Keratinocyte (primary cell): ENCODE results near the gene IGFN1. TPM values are rescaled to one million over a fixed set of nuclear protein-coding genes. Genes with fewer than 3 reads are reported as not detected.

Source experiments
- DNase-seq: peaks from one replicate; pipeline ENCODE4 v3.0.0-alpha.2; 2011; ENCODE audit warnings: low read depth, missing footprints, low spot score
- FAIRE-seq: peaks from 2 replicates; lab custom pipeline; 2011; peaks lifted over from hg19 to GRCh38; lab: Jason Lieb, UNC
- H2AFZ ChIP-seq: 2 replicates; pipeline ENCODE4 v1.6.0; 2012; ENCODE audit warnings: low read length, control low read depth, inconsistent platforms; ENCODE audit not compliant: control insufficient read depth
- H3K27ac ChIP-seq: 2 replicates; pipeline ENCODE4 v1.5.1; 2011; ENCODE audit warnings: low read length; ENCODE audit not compliant: control insufficient read depth, insufficient read depth
- H3K27me3 ChIP-seq: 3 replicates; pipeline ENCODE4 v1.6.0; 2011; ENCODE audit warnings: low read length; ENCODE audit not compliant: control insufficient read depth, insufficient read depth; ENCODE audit errors: extremely low read depth
- H3K36me3 ChIP-seq, 2 experiments: 2 replicates in 1 of 2; 3 replicates in 1 of 2; pipeline ENCODE4 v1.5.1; 2011; ENCODE audit warnings: low read length in 2 of 2, mild to moderate bottlenecking in 1 of 2; ENCODE audit not compliant: control insufficient read depth in 2 of 2, insufficient read depth in 2 of 2; ENCODE audit errors: extremely low read depth in 1 of 2
- H3K4me1 ChIP-seq: 3 replicates; pipeline ENCODE4 v1.5.1; 2011; ENCODE audit warnings: low read length; ENCODE audit not compliant: control insufficient read depth, insufficient read depth; ENCODE audit errors: extremely low read depth
- H3K4me2 ChIP-seq: 3 replicates; pipeline ENCODE4 v1.6.0; 2011; ENCODE audit warnings: low read depth, low read length; ENCODE audit not compliant: control insufficient read depth, insufficient read depth; ENCODE audit errors: extremely low read depth
- H3K4me3 ChIP-seq, 3 experiments: fragments of 200-600 bp in 1 of 3; sonication (generic) in 1 of 3; 2 replicates in 2 of 3; 3 replicates in 1 of 3; pipeline ENCODE4 v1.5.1; 2011 to 2016; ENCODE audit warnings: low read length in 3 of 3, mild to moderate bottlenecking in 3 of 3, control low read depth in 2 of 3, inconsistent platforms in 1 of 3, low read depth in 1 of 3, mixed read lengths in 1 of 3, mixed run types in 1 of 3, moderate library complexity in 1 of 3; ENCODE audit not compliant: control insufficient read depth in 2 of 3, insufficient read depth in 2 of 3; ENCODE audit errors: extremely low read depth in 1 of 3
- H3K79me2 ChIP-seq: 2 replicates; pipeline ENCODE4 v1.6.0; 2012; ENCODE audit warnings: low read length; ENCODE audit not compliant: control insufficient read depth, insufficient read depth
- H3K9ac ChIP-seq: 3 replicates; pipeline ENCODE4 v1.6.0; 2011; ENCODE audit warnings: low read length; ENCODE audit not compliant: control insufficient read depth, insufficient read depth; ENCODE audit errors: extremely low read depth
- H3K9me1 ChIP-seq: 3 replicates; pipeline ENCODE4 v1.6.0; 2011; ENCODE audit warnings: low read length; ENCODE audit not compliant: control insufficient read depth, insufficient read depth; ENCODE audit errors: extremely low read depth
- H3K9me3 ChIP-seq: 2 replicates; pipeline ENCODE4 v1.5.1; 2012; ENCODE audit warnings: low read depth, low read length; ENCODE audit not compliant: control insufficient read depth
- H4K20me1 ChIP-seq: 3 replicates; pipeline ENCODE4 v1.6.0; 2011; ENCODE audit warnings: low read length; ENCODE audit not compliant: control insufficient read depth, insufficient read depth; ENCODE audit errors: extremely low read depth
- EZH2 ChIP-seq: IDR thresholded peaks from one replicate; pipeline ENCODE4 v1.6.1; 2012; ENCODE audit warnings: inconsistent platforms, mild to moderate bottlenecking, low read length, moderate library complexity
- dilution Hi-C: fragments of 300-500 bp; cut with MboI; formaldehyde crosslinking; loops from one replicate; pipeline ENCODE4 v1.7.0; 2020; ENCODE audit warnings: low sequenced_read_pairs; ENCODE audit not compliant: extremely low pct_ligation_motif_present
- polyA plus RNA-seq, 5 experiments: library from polyadenylated mRNA; depleted of rRNA in 3 of 5; stranded (reverse) in 3 of 5; stranded (forward) in 1 of 5; unstranded in 1 of 5; fragments of >200 nt; gene quantifications; 1 replicate in 1 of 5; 2 replicates in 3 of 5; 3 replicates in 1 of 5; pipeline versions ENCODE4 v1.2.1 to v1.2.3, GENCODE V29; 2011 to 2012; ENCODE audit warnings: missing spikeins in 2 of 5, low read depth in 1 of 5, low replicate concordance in 1 of 5
- TF ChIP-seq, protein P1 (sequence below), 3 experiments: IDR thresholded peaks in 1 of 3; conservative IDR thresholded peaks in 1 of 3; optimal IDR thresholded peaks in 1 of 3; 2 replicates in 2 of 3; 3 replicates in 1 of 3; pipeline versions ENCODE3 to v1.5.1; 2011; ENCODE audit warnings: low read length in 3 of 3, mild to moderate bottlenecking in 3 of 3, moderate library complexity in 2 of 3, control low read depth in 1 of 3, inconsistent platforms in 1 of 3; ENCODE audit not compliant: insufficient read depth in 2 of 3; ENCODE audit errors: extremely low read depth in 1 of 3

Gene IGFN1
- polyA plus RNA-seq, 1 donor (not counting 4 experiments of a cell fraction or from before 2014, with no cell fraction given): not detected

DNA sequence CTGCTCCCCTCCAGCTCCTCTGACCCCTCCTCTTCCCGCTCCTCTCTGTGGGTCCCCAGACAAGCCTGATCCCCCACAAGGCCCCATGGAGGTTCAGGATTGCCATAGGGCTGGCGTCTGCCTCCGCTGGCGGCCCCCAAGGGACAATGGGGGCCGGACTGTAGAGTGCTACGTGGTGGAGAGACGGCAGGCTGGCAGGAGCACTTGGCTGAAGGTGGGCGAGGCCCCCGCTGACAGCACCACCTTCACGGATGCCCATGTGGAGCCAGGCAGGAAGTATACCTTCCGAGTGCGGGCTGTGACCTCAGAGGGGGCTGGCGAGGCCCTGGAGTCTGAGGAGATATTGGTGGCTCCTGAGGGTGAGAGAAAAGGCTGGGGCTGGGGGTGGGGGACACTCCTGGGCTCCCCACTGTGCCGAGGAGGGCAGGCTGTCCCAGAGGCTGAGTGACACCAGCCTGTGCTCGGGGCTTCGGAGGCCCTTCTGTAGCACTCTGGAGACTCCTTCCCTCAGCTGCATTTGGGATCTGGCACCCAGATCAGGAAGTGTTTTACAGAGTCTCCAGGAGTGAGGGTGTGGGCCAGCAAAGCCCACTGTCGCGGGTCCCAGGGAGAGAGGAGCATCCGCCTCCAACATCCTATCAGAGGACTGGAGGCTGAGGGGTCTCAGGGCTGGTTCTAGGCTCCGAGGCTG, 25.9 kb downstream of the IGFN1 start:
- FAIRE-seq (no peak), DNase-seq (no peak)
- no peaks in the 10 kb centered on the region for H3K9me3 ChIP-seq
- dilution Hi-C loops: no loop called here
- H3K4me3 ChIP-seq: no peak overlapping the region
- peaks cover 28% of the 10 kb centered on the region for H3K27me3 ChIP-seq
- no peak overlapping the region for H3K9ac ChIP-seq
- no peaks in the 10 kb centered on the region for H3K4me1 ChIP-seq
- H2AFZ ChIP-seq: no peak overlapping the region
- H3K79me2 ChIP-seq: no peaks in the 10 kb centered on the region
- H4K20me1 ChIP-seq: no peaks in the 10 kb centered on the region
- TF ChIP-seq, protein P1, sequence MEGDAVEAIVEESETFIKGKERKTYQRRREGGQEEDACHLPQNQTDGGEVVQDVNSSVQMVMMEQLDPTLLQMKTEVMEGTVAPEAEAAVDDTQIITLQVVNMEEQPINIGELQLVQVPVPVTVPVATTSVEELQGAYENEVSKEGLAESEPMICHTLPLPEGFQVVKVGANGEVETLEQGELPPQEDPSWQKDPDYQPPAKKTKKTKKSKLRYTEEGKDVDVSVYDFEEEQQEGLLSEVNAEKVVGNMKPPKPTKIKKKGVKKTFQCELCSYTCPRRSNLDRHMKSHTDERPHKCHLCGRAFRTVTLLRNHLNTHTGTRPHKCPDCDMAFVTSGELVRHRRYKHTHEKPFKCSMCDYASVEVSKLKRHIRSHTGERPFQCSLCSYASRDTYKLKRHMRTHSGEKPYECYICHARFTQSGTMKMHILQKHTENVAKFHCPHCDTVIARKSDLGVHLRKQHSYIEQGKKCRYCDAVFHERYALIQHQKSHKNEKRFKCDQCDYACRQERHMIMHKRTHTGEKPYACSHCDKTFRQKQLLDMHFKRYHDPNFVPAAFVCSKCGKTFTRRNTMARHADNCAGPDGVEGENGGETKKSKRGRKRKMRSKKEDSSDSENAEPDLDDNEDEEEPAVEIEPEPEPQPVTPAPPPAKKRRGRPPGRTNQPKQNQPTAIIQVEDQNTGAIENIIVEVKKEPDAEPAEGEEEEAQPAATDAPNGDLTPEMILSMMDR (optimal IDR thresholded peaks at IDR 0.05 in 1 of 3, IDR thresholded peaks at IDR 0.05 in 1 of 3, conservative IDR thresholded peaks at IDR 0.05 in 1 of 3; ENCODE audit: extremely low read depth in 1 of 3, insufficient read depth in 2 of 3, low read length in 3 of 3): no peak
- TF ChIP-seq EZH2: no peak
- H3K4me2 ChIP-seq: no peak overlapping the region
- H3K36me3 ChIP-seq: no peaks in the 10 kb centered on the region
- no peak overlapping the region for H3K27ac ChIP-seq
- no peaks in the 10 kb centered on the region for H3K9me1 ChIP-seq

DNA sequence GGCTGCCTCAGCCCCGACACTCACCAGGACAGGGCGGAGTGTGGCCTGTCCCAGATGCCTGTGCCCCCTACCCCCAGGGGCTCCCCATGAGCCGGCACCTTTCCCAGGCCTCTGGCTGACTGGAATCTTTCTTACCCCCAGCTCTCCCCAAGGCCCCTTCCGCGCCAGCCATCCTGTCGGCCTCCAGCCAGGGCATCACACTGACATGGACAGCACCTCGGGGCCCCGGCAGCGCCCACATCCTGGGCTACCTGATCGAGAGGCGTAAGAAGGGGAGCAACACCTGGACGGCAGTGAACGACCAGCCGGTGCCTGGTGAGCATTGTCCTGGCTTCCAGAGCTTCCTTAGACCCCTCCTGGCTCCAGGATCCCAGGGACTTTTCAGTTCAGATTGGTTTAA, 26.5 kb downstream of the IGFN1 start:
- no peak overlapping the region for H3K27ac ChIP-seq
- no peak overlapping the region for H3K4me2 ChIP-seq
- H3K79me2 ChIP-seq: no peaks in the 10 kb centered on the region
- H3K27me3 ChIP-seq: peaks cover 22% of the 10 kb centered on the region
- no peak overlapping the region for H2AFZ ChIP-seq
- no peaks in the 10 kb centered on the region for H3K9me1 ChIP-seq
- no peaks in the 10 kb centered on the region for H3K4me1 ChIP-seq
- no peaks in the 10 kb centered on the region for H4K20me1 ChIP-seq
- DNase-seq (no peak), FAIRE-seq (no peak)
- no peaks in the 10 kb centered on the region for H3K36me3 ChIP-seq
- no peak overlapping the region for H3K4me3 ChIP-seq
- dilution Hi-C loops: no loop called here
- H3K9me3 ChIP-seq: no peaks in the 10 kb centered on the region
- no peak overlapping the region for H3K9ac ChIP-seq
- no peak for TF ChIP-seq EZH2
- TF ChIP-seq, protein P1 (optimal IDR thresholded peaks at IDR 0.05 in 1 of 3, IDR thresholded peaks at IDR 0.05 in 1 of 3, conservative IDR thresholded peaks at IDR 0.05 in 1 of 3; ENCODE audit: extremely low read depth in 1 of 3, insufficient read depth in 2 of 3, low read length in 3 of 3): no peak
